Activated naive CD4-positive, alpha-beta T cell treated with anti-CD3 and anti-CD28 coated beads, Interleukin-2, amount 50 U/mL, for 72 hours (primary cell): ENCODE results near the gene SLFNL1. TPM values are rescaled to one million over a fixed set of nuclear protein-coding genes. Genes with fewer than 3 reads are reported as not detected.

Experiments used
- total RNA-seq, 2 donors: library from RNA; stranded (reverse); gene quantifications; one replicate each; pipeline ENCODE4 v1.2.3, GENCODE V29; 2022

The SLFNL1 gene
- total RNA-seq, 2 donors from 2014 or later, result 0.11 to 0.39 TPM

Other genes starting within 250 kb of the SLFNL1 start
- gene KCNQ4, start 237.9 kb downstream of the SLFNL1 start, total RNA-seq, result 1 to 10 TPM in 1 of 2 donors, under 1 TPM in 1; 0.73 to 1.5 TPM
- 1 to 10 TPM; 1.4 to 4.4 TPM for gene CITED4, start 159.4 kb downstream of the SLFNL1 start, total RNA-seq
- 10 to 100 TPM; 72.8 to 92.9 TPM for gene CTPS1, start 42.0 kb downstream of the SLFNL1 start, total RNA-seq
- 10 to 100 TPM; 18.0 to 24.3 TPM for gene SCMH1, start 220.6 kb upstream of the SLFNL1 start, total RNA-seq